Activated gamma-delta T cell (primary cell): Measurements from ENCODE around the gene NANOG.
"Not testable (repeated sequence)": the region's sequence is repeated elsewhere in the genome, so short reads cannot be mapped to it uniquely, and the experiment has no call there.

Experiments used
- DNase-seq: peaks from one replicate; lab custom pipeline; 2025; lab: John Stamatoyannopoulos, UW

Gene NANOG

DNA sequence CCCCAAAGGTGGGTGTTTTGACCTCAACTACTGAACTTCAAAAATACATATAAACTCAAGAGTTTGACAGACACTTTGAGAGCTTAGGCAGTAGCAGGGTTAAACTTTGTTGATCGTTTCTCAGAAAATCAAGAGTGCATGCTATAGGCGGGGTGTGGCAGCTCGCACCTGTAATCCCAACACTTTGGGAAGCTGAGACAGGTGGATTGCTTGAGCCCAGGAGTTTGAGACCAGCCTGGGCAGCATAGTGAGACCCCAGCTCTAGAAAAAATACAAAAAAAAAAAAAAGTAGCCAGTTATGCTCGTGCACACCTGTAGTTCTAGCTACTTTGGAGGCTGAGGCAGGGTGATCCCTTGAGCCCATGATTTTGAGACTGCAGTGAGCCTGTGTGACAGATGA lies 12.3 kb downstream of the NANOG start:
- DNase-seq = no peak

DNA sequence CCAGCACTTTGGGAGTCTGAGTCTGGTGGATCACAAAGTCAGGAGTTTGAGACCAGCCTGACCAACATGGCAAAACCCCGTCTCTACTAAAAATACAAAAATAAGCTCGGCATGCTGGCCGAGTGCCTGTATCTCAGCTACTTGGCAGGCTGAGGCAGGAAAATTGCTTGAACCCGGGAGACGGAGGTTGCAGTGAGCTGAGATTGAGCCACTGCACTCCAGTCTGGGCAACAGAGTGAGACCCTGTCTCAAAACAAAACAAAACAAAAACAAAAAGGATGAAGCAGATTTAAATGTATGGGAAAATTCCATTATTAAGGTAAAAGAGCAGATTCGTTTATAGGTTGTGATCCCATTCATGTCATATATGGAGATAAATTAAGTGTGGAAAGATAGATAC lies 17.1 kb downstream of the NANOG start:
- not testable (repeated sequence) for DNase-seq

GRCh38 chr12:7806863-7807487 lies 17.8 kb downstream of the NANOG start:
- no peak for DNase-seq

- not testable (repeated sequence) for DNase-seq
These were observed 36.6 kb downstream of the NANOG start for GRCh38 chr12:7825754-7826153.

DNA sequence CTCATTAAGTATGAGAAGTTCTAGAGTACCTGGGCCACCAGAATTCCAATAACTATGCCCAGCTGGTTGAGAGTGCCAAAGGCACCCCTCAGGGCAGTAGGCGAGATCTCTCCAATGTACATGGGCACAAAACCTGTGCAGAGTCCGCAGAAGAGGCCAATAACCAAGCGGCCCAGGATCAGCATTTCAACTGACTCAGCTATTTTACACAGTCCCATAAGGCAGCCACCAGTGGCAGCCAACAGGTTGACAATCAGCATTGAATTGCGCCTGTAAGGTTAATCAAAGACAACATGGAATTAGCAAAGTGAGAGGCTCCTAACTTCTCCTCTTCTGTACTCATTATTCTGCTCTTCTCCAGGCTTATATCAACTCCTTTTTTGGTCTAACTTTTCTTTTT lies 40.5 kb downstream of the NANOG start:
- DNase-seq = not testable (repeated sequence)

- no peak for DNase-seq
These were observed 43.0 kb downstream of the NANOG start for GRCh38 chr12:7832059-7832696.

- not testable (repeated sequence) for DNase-seq
These were observed 44.0 kb downstream of the NANOG start for GRCh38 chr12:7833201-7833600.

GRCh38 chr12:7833831-7834230 lies 44.6 kb downstream of the NANOG start:
- DNase-seq = no peak

DNA sequence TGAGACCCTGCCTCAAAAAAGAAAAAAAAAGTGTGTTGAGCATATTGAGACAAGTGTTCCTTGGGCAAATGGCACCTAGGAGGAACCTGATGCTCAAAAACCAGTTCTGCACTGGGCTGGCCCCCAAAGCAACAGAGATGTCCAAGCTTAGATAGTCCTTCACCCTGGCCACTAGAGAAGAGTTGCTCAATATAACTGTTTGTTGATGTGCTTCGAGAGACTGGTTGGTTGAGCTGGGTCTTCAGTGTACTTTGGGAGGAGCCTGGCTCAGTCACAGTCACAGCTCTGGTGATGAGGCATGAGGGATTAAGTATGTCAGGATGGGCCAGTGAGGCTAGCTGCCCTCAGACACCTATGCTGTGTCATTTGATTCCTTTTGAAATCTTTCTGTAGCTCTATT lies 45.5 kb downstream of the NANOG start:
- no peak for DNase-seq

DNA sequence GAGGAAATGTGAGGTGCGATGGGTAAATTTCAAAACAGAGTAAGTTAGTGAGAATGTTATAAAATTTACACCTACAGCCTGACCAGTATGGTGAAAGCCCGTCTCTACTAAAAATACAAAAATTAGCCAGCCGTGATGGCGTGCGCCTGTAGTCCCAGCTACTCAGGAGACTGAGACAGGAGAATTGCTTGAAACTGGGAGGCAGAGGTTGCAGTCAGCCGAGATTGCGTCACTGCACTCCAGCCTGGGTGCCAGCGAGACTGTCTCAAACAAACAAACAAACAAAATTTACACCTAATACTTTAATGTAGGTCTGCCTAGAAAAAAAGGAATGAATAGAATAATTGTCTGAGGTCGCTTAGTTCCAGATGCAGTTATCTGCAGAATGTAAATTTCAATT lies 45.9 kb downstream of the NANOG start:
- DNase-seq = no peak

GRCh38 chr12:7835766-7836165 lies 46.6 kb downstream of the NANOG start:
- DNase-seq = no peak

- no peak for DNase-seq
These were observed 48.2 kb downstream of the NANOG start for GRCh38 chr12:7837366-7837765.

GRCh38 chr12:7839226-7839625 lies 50.0 kb downstream of the NANOG start:
- DNase-seq = not testable (repeated sequence)

- DNase-seq = not testable (repeated sequence)
These were observed 50.6 kb downstream of the NANOG start for GRCh38 chr12:7839848-7840247.

- not testable (repeated sequence) for DNase-seq
These were observed 53.2 kb downstream of the NANOG start for GRCh38 chr12:7842444-7842843.

- DNase-seq = not testable (repeated sequence)
These were observed 53.9 kb downstream of the NANOG start for GRCh38 chr12:7843149-7843548.

DNA sequence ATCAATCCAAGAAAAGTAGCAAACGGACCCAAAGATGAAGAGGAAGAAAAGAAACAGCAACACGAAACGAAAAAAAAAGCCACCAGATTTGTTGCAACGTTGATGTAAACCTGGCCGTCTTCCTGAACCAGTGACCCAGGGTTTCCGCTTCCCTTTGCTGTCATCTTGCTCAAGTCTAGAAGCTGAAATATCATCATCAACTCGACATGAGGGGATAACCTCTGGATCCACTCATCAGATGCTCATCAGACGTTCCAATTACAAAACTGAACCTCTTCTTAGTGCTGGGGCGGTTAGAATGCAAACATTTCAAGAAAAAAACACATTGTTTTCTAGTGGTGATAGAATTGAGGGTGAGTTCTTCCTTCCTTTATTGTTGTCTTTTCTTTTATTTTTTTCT lies 54.4 kb downstream of the NANOG start:
- not testable (repeated sequence) for DNase-seq

- DNase-seq = no peak
These were observed 54.9 kb downstream of the NANOG start for GRCh38 chr12:7844116-7844515.

DNA sequence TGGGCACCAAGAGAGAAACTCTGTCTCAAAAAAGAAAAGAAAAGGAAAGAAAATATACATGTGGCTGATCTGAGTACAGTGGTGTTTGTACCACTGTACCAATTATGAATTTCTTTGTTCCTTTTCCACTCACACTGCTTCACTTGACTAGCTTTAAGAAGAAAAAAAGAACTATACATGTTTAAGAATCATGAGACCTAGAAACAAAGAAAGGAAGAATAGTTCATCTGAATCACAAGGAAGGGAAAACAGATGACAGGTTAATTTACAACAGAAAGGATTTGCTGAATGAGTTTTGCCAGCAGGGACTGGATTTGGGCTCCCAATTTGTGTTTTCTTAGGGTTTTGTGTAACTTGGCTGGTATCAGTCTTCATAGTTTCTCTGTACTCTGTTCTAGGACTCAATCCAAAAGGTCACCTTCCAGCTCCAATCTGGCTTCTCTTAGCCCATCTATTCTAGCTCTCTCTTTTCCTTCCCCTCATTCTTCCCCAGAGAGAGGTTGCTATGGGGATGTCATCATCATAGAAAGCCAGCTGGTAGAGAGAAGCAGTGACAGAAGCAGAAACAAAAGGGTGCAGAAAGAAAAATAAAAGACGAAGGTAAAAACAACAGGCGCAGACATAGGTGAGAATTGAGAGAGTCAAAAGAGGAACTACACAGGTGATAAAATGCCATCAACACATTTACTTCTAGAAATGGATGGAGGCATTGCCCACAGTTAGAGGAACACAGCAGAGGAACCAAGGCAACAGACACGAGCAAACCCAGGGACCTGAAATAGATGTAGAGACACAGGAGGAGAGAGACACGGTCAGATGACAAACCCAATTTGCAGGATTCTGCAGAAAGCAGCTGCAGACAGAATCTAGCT lies 58.3 kb downstream of the NANOG start:
- DNase-seq = not testable (repeated sequence)

GRCh38 chr12:7848098-7848422 lies 58.9 kb downstream of the NANOG start:
- DNase-seq = not testable (repeated sequence)
